G401 (cell line): ENCODE data around the gene FTSJ1. TPM values are rescaled to one million over a fixed set of nuclear protein-coding genes. Genes with fewer than 3 reads are reported as not detected.

Experiments used
- DNase-seq: peaks from one replicate; pipeline ENCODE4 v3.0.0-alpha.2; 2015; ENCODE audit warnings: low spot score
- in situ Hi-C: cut with HindIII; loops from 2 replicates; pipeline ENCODE4 v1.10.0; 2016; ENCODE audit warnings: low sequenced_read_pairs, mixed read lengths
- total RNA-seq: library from RNA; depleted of rRNA; stranded (reverse); fragments of >200 nt; shearing (Covaris generic); gene quantifications from 2 replicates; pipeline ENCODE4 v1.2.3, GENCODE V29; 2014

The FTSJ1 gene
- total RNA-seq, 1 experiment from 2014 or later = 38.7 TPM

GRCh38 chrX:48468693-48469691 lies 7.0 kb upstream of the FTSJ1 start:
- DNase-seq = no peak
- in situ Hi-C loops = no loop called here

- no peak for DNase-seq
- in situ Hi-C loops = no loop called here
Observed at GRCh38 chrX:48470110-48470832, 5.7 kb upstream of the FTSJ1 start, which contains the start of gene SLC38A5. TSS of gene SLC38A5 (minus strand) at chrX:48470260. CDS start at chrX:48467924, 2,336 bp downstream.

GRCh38 chrX:48470833-48471118 lies 5.2 kb upstream of the FTSJ1 start:
- in situ Hi-C loops = no loop called here
- no peak for DNase-seq

- in situ Hi-C loops = no loop called here
- DNase-seq = no peak
Observed at GRCh38 chrX:48471504-48471903, 4.5 kb upstream of the FTSJ1 start.

- DNase-seq = no peak
Observed at GRCh38 chrX:48472225-48472624, 3.8 kb upstream of the FTSJ1 start.

GRCh38 chrX:48472851-48473703 lies 2.9 kb upstream of the FTSJ1 start:
- in situ Hi-C loops = no loop called here
- peak; percentile 7 for DNase-seq

More at GRCh38 chrX:48472225-48472624, 3.8 kb upstream of the FTSJ1 start:
- in situ Hi-C loops = no loop called here

GRCh38 chrX:48473704-48473990 lies 2.4 kb upstream of the FTSJ1 start:
- DNase-seq = no peak
- in situ Hi-C loops = no loop called here

GRCh38 chrX:48474127-48474526 lies 1.9 kb upstream of the FTSJ1 start:
- in situ Hi-C loops = no loop called here
- DNase-seq = no peak

GRCh38 chrX:48474581-48474980 lies 1.4 kb upstream of the FTSJ1 start:
- in situ Hi-C loops = no loop called here

GRCh38 chrX:48475296-48475695 lies 703 bp upstream of the FTSJ1 start:
- DNase-seq = peak; percentile 2
- in situ Hi-C loops = no loop called here

More at GRCh38 chrX:48474581-48474980, 1.4 kb upstream of the FTSJ1 start:
- DNase-seq = no peak

GRCh38 chrX:48476919-48477318 lies 920 bp downstream of the FTSJ1 start:
- DNase-seq = no peak
- in situ Hi-C loops = no loop called here

- in situ Hi-C loops = no loop called here
- no peak for DNase-seq
Observed at GRCh38 chrX:48477960-48478755, 2.2 kb downstream of the FTSJ1 start.

- no peak for DNase-seq
- in situ Hi-C loops = no loop called here
Observed at GRCh38 chrX:48478806-48479205, 2.8 kb downstream of the FTSJ1 start.

GRCh38 chrX:48480142-48480541 lies 4.1 kb downstream of the FTSJ1 start:
- DNase-seq = no peak
- in situ Hi-C loops = no loop called here

- in situ Hi-C loops = no loop called here
- no peak for DNase-seq
Observed at GRCh38 chrX:48480583-48480982, 4.6 kb downstream of the FTSJ1 start.

- in situ Hi-C loops = no loop called here
- no peak for DNase-seq
Observed at GRCh38 chrX:48482526-48482925, 6.5 kb downstream of the FTSJ1 start.

GRCh38 chrX:48487362-48487798 lies 11.4 kb downstream of the FTSJ1 start:
- no peak for DNase-seq
- in situ Hi-C loops = no loop called here

GRCh38 chrX:48488034-48488433 lies 12.0 kb downstream of the FTSJ1 start:
- in situ Hi-C loops = no loop called here
- no peak for DNase-seq

GRCh38 chrX:48489296-48489695 lies 13.3 kb downstream of the FTSJ1 start:
- in situ Hi-C loops = no loop called here
- DNase-seq = no peak
